Measurements from ENCODE around the gene ZNF839.

Gene ZNF839

DNA sequence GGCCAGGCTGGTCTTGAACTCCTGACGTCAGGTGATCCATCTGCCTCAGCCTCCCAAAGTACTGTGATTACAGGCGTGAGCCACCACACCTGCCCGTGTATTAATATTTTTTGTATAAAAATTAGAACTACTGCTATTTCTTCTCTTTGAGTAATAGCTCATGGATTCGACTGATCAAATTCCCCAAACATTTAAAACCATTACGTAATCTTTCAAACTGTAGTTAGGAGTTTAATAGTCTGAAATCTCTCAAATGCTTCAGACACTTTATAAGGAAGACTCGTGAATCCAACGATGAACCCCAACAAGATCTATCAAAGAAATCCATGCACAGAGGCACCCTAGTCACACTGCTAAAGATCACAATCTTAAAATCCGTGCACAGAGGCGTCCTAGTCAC, 59.3 kb downstream of the ZNF839 start:
- no peak for DNase-seq (ENCODE audit: low read depth)
- TF ChIP-seq, protein P1, sequence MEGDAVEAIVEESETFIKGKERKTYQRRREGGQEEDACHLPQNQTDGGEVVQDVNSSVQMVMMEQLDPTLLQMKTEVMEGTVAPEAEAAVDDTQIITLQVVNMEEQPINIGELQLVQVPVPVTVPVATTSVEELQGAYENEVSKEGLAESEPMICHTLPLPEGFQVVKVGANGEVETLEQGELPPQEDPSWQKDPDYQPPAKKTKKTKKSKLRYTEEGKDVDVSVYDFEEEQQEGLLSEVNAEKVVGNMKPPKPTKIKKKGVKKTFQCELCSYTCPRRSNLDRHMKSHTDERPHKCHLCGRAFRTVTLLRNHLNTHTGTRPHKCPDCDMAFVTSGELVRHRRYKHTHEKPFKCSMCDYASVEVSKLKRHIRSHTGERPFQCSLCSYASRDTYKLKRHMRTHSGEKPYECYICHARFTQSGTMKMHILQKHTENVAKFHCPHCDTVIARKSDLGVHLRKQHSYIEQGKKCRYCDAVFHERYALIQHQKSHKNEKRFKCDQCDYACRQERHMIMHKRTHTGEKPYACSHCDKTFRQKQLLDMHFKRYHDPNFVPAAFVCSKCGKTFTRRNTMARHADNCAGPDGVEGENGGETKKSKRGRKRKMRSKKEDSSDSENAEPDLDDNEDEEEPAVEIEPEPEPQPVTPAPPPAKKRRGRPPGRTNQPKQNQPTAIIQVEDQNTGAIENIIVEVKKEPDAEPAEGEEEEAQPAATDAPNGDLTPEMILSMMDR (IDR thresholded peaks at IDR 0.05; ENCODE audit: insufficient read depth, low read depth, low read length, missing control alignments) = no peak

DNA sequence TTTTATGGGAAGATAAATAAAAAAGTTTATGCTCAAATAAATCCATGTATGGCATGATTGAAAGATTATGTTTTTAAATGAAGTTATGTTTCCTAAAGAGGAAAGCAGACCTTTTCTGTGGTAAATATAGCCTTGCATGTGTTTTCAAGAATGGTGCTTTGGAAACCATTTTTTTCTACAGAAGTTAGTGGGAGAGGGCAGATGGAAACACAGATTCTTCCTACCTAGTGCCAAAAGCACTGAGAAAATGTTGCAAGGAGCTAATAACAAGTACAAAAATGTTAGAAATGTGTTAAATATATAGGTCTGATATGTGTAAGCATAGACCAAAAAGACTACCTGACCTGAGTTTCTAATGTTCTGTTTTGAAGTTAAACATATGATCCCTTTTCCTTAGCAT, 67.5 kb downstream of the ZNF839 start:
- TF ChIP-seq, protein P1 (IDR thresholded peaks at IDR 0.05; ENCODE audit: insufficient read depth, low read depth, low read length, missing control alignments) = no peak
- H3K4me3 ChIP-seq (ENCODE audit: low read depth, low read length) = no peak overlapping the region
- no peak for DNase-seq (ENCODE audit: low read depth)

More for the DNA sequence above, 59.3 kb downstream of the ZNF839 start:
- no peak overlapping the region for H3K4me3 ChIP-seq (ENCODE audit: low read depth, low read length)

DNA sequence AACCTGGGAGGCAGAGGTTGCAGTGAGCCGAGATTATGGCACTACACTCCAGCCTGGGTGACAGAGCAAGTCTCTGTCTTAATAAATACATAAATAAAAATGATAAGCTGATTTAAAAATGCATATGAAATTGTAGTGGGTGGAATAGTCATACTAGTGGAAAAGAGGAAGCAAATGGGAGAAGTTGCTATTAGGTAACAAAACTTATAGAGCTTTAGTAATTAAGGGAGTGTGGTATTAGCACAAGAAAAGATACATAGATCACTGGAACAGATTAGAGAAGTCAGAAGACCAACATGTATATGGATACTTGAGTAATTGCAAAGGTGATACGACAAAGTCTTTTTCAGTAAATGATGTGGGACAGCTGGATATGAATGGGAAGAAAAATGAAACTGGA, 69.7 kb downstream of the ZNF839 start:
- no peak for DNase-seq (ENCODE audit: low read depth)
- H3K4me3 ChIP-seq (ENCODE audit: low read depth, low read length) = no peak overlapping the region
- TF ChIP-seq, protein P1 (IDR thresholded peaks at IDR 0.05; ENCODE audit: insufficient read depth, low read depth, low read length, missing control alignments) = no peak

DNA sequence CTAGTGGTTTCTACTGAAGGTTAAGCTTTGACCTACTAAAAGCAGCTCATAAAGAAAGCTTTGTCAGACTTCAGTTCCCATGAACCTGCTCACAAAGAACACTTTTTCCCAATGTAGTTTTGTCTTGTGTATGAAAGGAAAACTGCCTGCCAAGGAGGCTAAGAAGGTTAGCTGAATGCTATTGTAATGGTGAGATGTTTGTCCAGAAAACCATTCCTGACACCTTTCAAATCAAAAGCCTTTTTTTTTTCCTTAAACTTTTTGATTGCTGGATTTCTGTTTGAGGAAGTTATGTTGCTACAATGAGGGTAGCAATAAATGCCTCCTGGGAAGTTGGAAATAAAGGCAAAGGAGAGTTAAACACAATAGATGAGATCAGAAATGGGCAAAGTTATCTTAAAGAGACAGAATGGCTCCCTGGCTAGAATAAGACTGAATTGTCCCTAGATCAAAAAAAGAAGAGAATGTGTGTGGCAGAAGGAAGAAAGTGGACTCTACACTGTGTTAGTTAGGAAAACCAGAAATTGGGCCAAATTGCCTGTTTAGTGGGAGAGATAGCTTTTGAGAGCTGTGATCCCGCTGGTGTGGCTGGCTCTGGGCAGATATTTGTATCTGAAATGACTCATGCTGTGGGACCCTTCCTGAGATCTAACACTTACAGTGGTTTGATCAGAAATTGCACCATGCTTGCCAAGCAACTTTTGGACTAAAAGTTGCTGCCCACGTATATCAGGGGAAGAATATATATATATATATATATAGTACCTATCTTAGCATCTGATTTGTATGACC, 70.7 kb downstream of the ZNF839 start:
- H3K4me3 ChIP-seq (ENCODE audit: low read depth, low read length) = no peak overlapping the region
- DNase-seq (ENCODE audit: low read depth) = no peak
- TF ChIP-seq, protein P1 (IDR thresholded peaks at IDR 0.05; ENCODE audit: insufficient read depth, low read depth, low read length, missing control alignments) = no peak

Data from GM12865 (cell line).